ENCODE results near the gene CCNQ. TPM values are rescaled to one million over a fixed set of nuclear protein-coding genes. Genes with fewer than 3 reads are reported as not detected.

Gene CCNQ
- total RNA-seq, 3 donors from 2014 or later = 13.1 to 19.9 (median 16.0) TPM

- ATAC-seq = no peak
Measured at GRCh38 chrX:153634832-153635231, 35.9 kb upstream of the CCNQ start.

GRCh38 chrX:153634236-153634635, 35.3 kb upstream of the CCNQ start:
- no peak for TF ChIP-seq CTCF (IDR thresholded peaks at IDR 0.05)
- no peak for ATAC-seq

More at GRCh38 chrX:153634832-153635231, 35.9 kb upstream of the CCNQ start:
- intact Hi-C loops (cut with DNase I, micrococcal nuclease) = no loop called here
- Histone ChIP-seq H3K36me3 (ENCODE audit: low read depth) (no peaks in the 10 kb centered on the region), H3K9me3 (no peaks in the 10 kb centered on the region), H3K4me3 (no peak overlapping the region), H3K4me1 (ENCODE audit: low read depth) (no peaks in the 10 kb centered on the region)
- no peak for TF ChIP-seq CTCF (IDR thresholded peaks at IDR 0.05)
- no peak for DNase-seq

GRCh38 chrX:153633607-153634180, 34.8 kb upstream of the CCNQ start:
- no peaks in the 10 kb centered on the region for H3K4me1 ChIP-seq (ENCODE audit: low read depth)
- no peaks in the 10 kb centered on the region for H3K36me3 ChIP-seq (ENCODE audit: low read depth)
- no peak overlapping the region for H3K4me3 ChIP-seq
- no peak for DNase-seq
- no peak for TF ChIP-seq CTCF (IDR thresholded peaks at IDR 0.05)
- no peaks in the 10 kb centered on the region for H3K9me3 ChIP-seq
- intact Hi-C loops (cut with DNase I, micrococcal nuclease) = no loop called here
- no peak for ATAC-seq

More at GRCh38 chrX:153634236-153634635, 35.3 kb upstream of the CCNQ start:
- no peak for DNase-seq
- no peak overlapping the region for H3K4me3 ChIP-seq
- no peaks in the 10 kb centered on the region for H3K36me3 ChIP-seq (ENCODE audit: low read depth)
- intact Hi-C loops (cut with DNase I, micrococcal nuclease) = no loop called here
- H3K4me1 ChIP-seq (ENCODE audit: low read depth) = no peaks in the 10 kb centered on the region
- no peaks in the 10 kb centered on the region for H3K9me3 ChIP-seq

- TF ChIP-seq CTCF (IDR thresholded peaks at IDR 0.05) = no peak
- intact Hi-C loops (cut with DNase I, micrococcal nuclease) = no loop called here
- Histone ChIP-seq H3K9me3 (no peaks in the 10 kb centered on the region), H3K36me3 (ENCODE audit: low read depth) (no peaks in the 10 kb centered on the region), H3K4me3 (no peak overlapping the region), H3K4me1 (ENCODE audit: low read depth) (no peaks in the 10 kb centered on the region)
- DNase-seq (no peak), ATAC-seq (no peak)
Measured at GRCh38 chrX:153633048-153633447, 34.1 kb upstream of the CCNQ start.

- no peak for ATAC-seq
Measured at GRCh38 chrX:153632595-153632946, 33.6 kb upstream of the CCNQ start.

More at GRCh38 chrX:153632595-153632946, 33.6 kb upstream of the CCNQ start:
- intact Hi-C loops (cut with DNase I, micrococcal nuclease) = no loop called here
- no peaks in the 10 kb centered on the region for H3K36me3 ChIP-seq (ENCODE audit: low read depth)
- TF ChIP-seq CTCF (IDR thresholded peaks at IDR 0.05) = no peak
- no peaks in the 10 kb centered on the region for H3K4me1 ChIP-seq (ENCODE audit: low read depth)
- no peak for DNase-seq
- no peaks in the 10 kb centered on the region for H3K9me3 ChIP-seq
- H3K4me3 ChIP-seq = no peak overlapping the region

Data from mucosa of descending colon (tissue), 3 donors.